SU-DHL-6 (cell line): ENCODE data around the gene POLR2E.

Experiments
- H2AFZ ChIP-seq: fragments of 200-600 bp; sonication (generic); 2 replicates; pipeline ENCODE4 v1.6.1; 2014; ENCODE audit warnings: low read depth, mild to moderate bottlenecking, moderate library complexity, mixed read lengths, antibody characterized with exemption, low read length; ENCODE audit not compliant: severe bottlenecking
- H3F3A ChIP-seq: fragments of 200-600 bp; shearing (Covaris generic); 2 replicates; pipeline ENCODE4 v1.6.0; 2016; ENCODE audit warnings: antibody characterized with exemption, mild to moderate bottlenecking; ENCODE audit not compliant: insufficient read depth
- H3K27ac ChIP-seq: fragments of 200-600 bp; sonication (generic); 2 replicates; pipeline ENCODE4 v1.5.1; 2016; ENCODE audit warnings: low read depth, mild to moderate bottlenecking, low read length, moderate library complexity, mixed read lengths
- H3K27me3 ChIP-seq: fragments of 200-600 bp; sonication (generic), shearing (Covaris generic); 2 replicates; pipeline ENCODE4 v1.6.0; 2014; ENCODE audit warnings: mild to moderate bottlenecking, low read length
- H3K36me3 ChIP-seq: fragments of 200-600 bp; sonication (generic); 2 replicates; pipeline ENCODE4 v1.6.1; 2014; ENCODE audit warnings: mild to moderate bottlenecking, low read length, mixed read lengths
- H3K4me2 ChIP-seq: fragments of 300-600, 200-600 bp; shearing (Covaris generic), sonication (generic); 2 replicates; pipeline ENCODE4 v1.6.0; 2014; ENCODE audit warnings: low read length, low read depth, mild to moderate bottlenecking; ENCODE audit not compliant: poor library complexity, severe bottlenecking
- H3K4me3 ChIP-seq: fragments of 200-600 bp; sonication (generic); 2 replicates; pipeline ENCODE4 v1.5.1; 2014; ENCODE audit warnings: antibody characterized with exemption, low read length, mild to moderate bottlenecking, mixed read lengths; ENCODE audit not compliant: insufficient read depth, poor library complexity, severe bottlenecking
- H3K79me2 ChIP-seq: fragments of 200-600 bp; sonication (generic); 2 replicates; pipeline ENCODE4 v1.6.1; 2014; ENCODE audit warnings: mild to moderate bottlenecking, low read length, moderate library complexity; ENCODE audit not compliant: insufficient read depth
- H3K9ac ChIP-seq: fragments of 200-600 bp; sonication (generic); 2 replicates; pipeline ENCODE4 v1.7.0; 2014; ENCODE audit warnings: mild to moderate bottlenecking, low read length
- H3K9me2 ChIP-seq: fragments of 200-600 bp; sonication (generic); replicated peaks from 2 replicates; pipeline ENCODE4 v1.6.1; 2014; ENCODE audit warnings: low read length; ENCODE audit not compliant: insufficient read depth
- H3K9me3 ChIP-seq: fragments of 200-600 bp; sonication (generic); 2 replicates; pipeline ENCODE4 v1.6.1; 2014; ENCODE audit warnings: low read length, mixed read lengths; ENCODE audit not compliant: insufficient read depth
- H4K20me1 ChIP-seq: fragments of 200-600 bp; sonication (generic); 2 replicates; pipeline ENCODE4 v1.6.1; 2014; ENCODE audit warnings: low read depth, mild to moderate bottlenecking, antibody characterized with exemption, low read length, moderate library complexity, mixed read lengths
- CTCF ChIP-seq: fragments of 200-600 bp; sonication (generic); IDR thresholded peaks from one replicate; pipeline ENCODE4 v1.5.1; 2017; ENCODE audit warnings: antibody characterized with exemption, mild to moderate bottlenecking, low read length, moderate library complexity; ENCODE audit not compliant: insufficient read depth, poor library complexity, severe bottlenecking
- EZH2phosphoT487 ChIP-seq: fragments of 200-600 bp; sonication (generic), shearing (Covaris generic); conservative IDR thresholded peaks from 2 replicates; pipeline ENCODE4 v1.6.1; 2018; ENCODE audit warnings: mild to moderate bottlenecking, antibody characterized with exemption, low read length, moderate library complexity, mixed read lengths

Gene POLR2E

GRCh38 chr19:1041835-1042685 lies 53.1 kb downstream of the POLR2E start:
- Histone ChIP-seq H3K27me3 (no peaks in the 10 kb centered on the region), H4K20me1 (no peaks in the 10 kb centered on the region), H2AFZ (no peak overlapping the region), H3K9me2 (no peaks in the 10 kb centered on the region), H3K4me3 (no peak overlapping the region), H3K9ac (no peak overlapping the region), H3K27ac (no peak overlapping the region), H3K36me3 (peaks cover 4% of the 10 kb centered on the region; the same call in 1 of the 2 replicates), H3K4me2 (no peak overlapping the region), H3K9me3 (no peaks in the 10 kb centered on the region), H3F3A (peaks cover 31% of the 10 kb centered on the region), H3K79me2 (peaks cover 13% of the 10 kb centered on the region)
- TF ChIP-seq CTCF (no peak), EZH2phosphoT487 (no peak)

- no peak overlapping the region for H3K27ac ChIP-seq
Measured at GRCh38 chr19:1041272-1041834, 53.8 kb downstream of the POLR2E start.

GRCh38 chr19:1040476-1041271 lies 54.5 kb downstream of the POLR2E start:
- Histone ChIP-seq H3K27me3 (no peaks in the 10 kb centered on the region), H3K9me2 (no peaks in the 10 kb centered on the region), H3K36me3 (peaks cover 10% of the 10 kb centered on the region), H3K9me3 (no peaks in the 10 kb centered on the region), H3F3A (peaks cover 36% of the 10 kb centered on the region), H4K20me1 (no peaks in the 10 kb centered on the region), H3K79me2 (peaks cover 13% of the 10 kb centered on the region), H3K4me2 (peak overlapping the region; percentile 83), H3K27ac (peak overlapping the region; percentile 80), H3K4me3 (peak overlapping the region; percentile 93), H2AFZ (peak overlapping the region; percentile 25), H3K9ac (peak overlapping the region; percentile 82)
- TF ChIP-seq CTCF (no peak), EZH2phosphoT487 (no peak)

More at GRCh38 chr19:1041272-1041834, 53.8 kb downstream of the POLR2E start:
- Histone ChIP-seq H4K20me1 (no peaks in the 10 kb centered on the region), H3F3A (peaks cover 36% of the 10 kb centered on the region), H3K4me2 (peak overlapping the region; percentile 83), H3K9ac (peak overlapping the region; percentile 82), H3K9me2 (no peaks in the 10 kb centered on the region), H2AFZ (no peak overlapping the region), H3K27me3 (no peaks in the 10 kb centered on the region), H3K4me3 (peak overlapping the region; percentile 93), H3K79me2 (peaks cover 13% of the 10 kb centered on the region), H3K9me3 (no peaks in the 10 kb centered on the region), H3K36me3 (peaks cover 6% of the 10 kb centered on the region)
- TF ChIP-seq CTCF = no peak
